K562 (cell line): ENCODE results near the gene SOX12. TPM values are rescaled to one million over a fixed set of nuclear protein-coding genes. Genes with fewer than 3 reads are reported as not detected.

Experiments used
- AFF4 ChIP-seq: sonication (generic); formaldehyde crosslinking; IDR thresholded peaks from 2 replicates; pipeline ENCODE4 v1.8.0; 2023; ENCODE audit warnings: mild to moderate bottlenecking, missing genetic modification reagents
- FOXK1 ChIP-seq: sonication (generic); formaldehyde crosslinking; IDR thresholded peaks from 2 replicates; pipeline ENCODE4 v1.8.0; 2022; ENCODE audit warnings: missing genetic modification reagents, mild to moderate bottlenecking, borderline replicate concordance
- HDGF ChIP-seq: fragments of 450-650 bp; IDR thresholded peaks from 2 replicates; pipeline ENCODE4 v1.6.1; 2016
- IFI16 ChIP-seq: fragments of 250-450 bp; sonication (Bioruptor Pico); IDR thresholded peaks from 2 replicates; pipeline ENCODE4 v2.1.2; 2022; ENCODE audit warnings: mild to moderate bottlenecking, inconsistent platforms
- KDM4B ChIP-seq, 2 experiments: fragments of 450-650 bp in 1 of 2; sonication (generic) in 1 of 2; IDR thresholded peaks; 2 replicates each; pipeline ENCODE4 v1.6.1; 2016 to 2017; ENCODE audit warnings: borderline replicate concordance in 2 of 2, antibody characterized with exemption in 1 of 2, low read depth in 1 of 2, mild to moderate bottlenecking in 1 of 2
- LCOR ChIP-seq: sonication (generic); formaldehyde crosslinking; IDR thresholded peaks from 2 replicates; pipeline ENCODE4 v1.8.0; 2022; ENCODE audit warnings: mild to moderate bottlenecking, missing genetic modification reagents
- NFATC3 ChIP-seq: fragments of 450-650 bp; IDR thresholded peaks from 2 replicates; pipeline ENCODE4 v1.6.1; 2017; ENCODE audit warnings: mild to moderate bottlenecking
- NFIC ChIP-seq: fragments of 450-650 bp; IDR thresholded peaks from 2 replicates; pipeline ENCODE4 v1.6.1; 2017; ENCODE audit warnings: mild to moderate bottlenecking, inconsistent platforms
- NR3C1 ChIP-seq: sonication (generic); formaldehyde crosslinking; IDR thresholded peaks from 2 replicates; pipeline ENCODE4 v1.8.1; 2022; ENCODE audit warnings: missing genetic modification reagents
- NRF1 ChIP-seq, 2 experiments: fragments of 450-650 bp; IDR thresholded peaks in 1 of 2; conservative IDR thresholded peaks in 1 of 2; 2 replicates each; pipeline ENCODE4 v1.6.1; 2014; ENCODE audit warnings: mild to moderate bottlenecking in 2 of 2
- RBFOX2 ChIP-seq: fragments of 200-400 bp; formaldehyde crosslinking; IDR thresholded peaks from 2 replicates; pipeline ENCODE4 v1.6.1; 2017; ENCODE audit warnings: low read depth, mild to moderate bottlenecking, low read length, moderate library complexity
- RFX5 ChIP-seq: IDR thresholded peaks from 2 replicates; pipeline ENCODE4 v1.6.1; 2011; ENCODE audit warnings: low read depth, mild to moderate bottlenecking, improper control_type of control experiment, low read length
- SMAD3 ChIP-seq: fragments of 450-650 bp; formaldehyde crosslinking; conservative IDR thresholded peaks from 2 replicates; pipeline ENCODE4 v1.4.0; 2020; ENCODE audit warnings: mild to moderate bottlenecking
- TFAP4 ChIP-seq: sonication (generic); formaldehyde crosslinking; IDR thresholded peaks from 2 replicates; pipeline ENCODE4 v1.8.0; 2022; ENCODE audit warnings: missing genetic modification reagents, mild to moderate bottlenecking, moderate library complexity, borderline replicate concordance
- ZNF133 ChIP-seq: fragments of 250-450 bp; sonication (Bioruptor Pico); IDR thresholded peaks from 2 replicates; pipeline ENCODE4 v1.4.0; 2020; ENCODE audit warnings: mild to moderate bottlenecking
- ZNF146 ChIP-seq: IDR thresholded peaks from one replicate; pipeline ENCODE4 v1.6.1; 2018; ENCODE audit warnings: missing compliant biosample characterization; ENCODE audit not compliant: unreplicated experiment
- polyA plus RNA-seq, 8 experiments: library from polyadenylated mRNA; depleted of rRNA in 4 of 8; stranded (reverse) in 5 of 8; unstranded in 3 of 8; fragments of >200 nt; fragmentation: Nextera tagmentation in 2 of 8; fragmentation: Illumina TruSeq in 1 of 8; extraction: Ambion mirVana in 2 of 8; extraction: Trizol in 1 of 8; gene quantifications; 2 replicates each; pipeline versions ENCODE4 v1.2.1 to v1.2.3, GENCODE V29; 2011 to 2014; ENCODE audit warnings: inconsistent platforms in 1 of 8, missing spikeins in 1 of 8
- total RNA-seq, 7 experiments: library from RNA; depleted of rRNA in 6 of 7; stranded (reverse); fragments of >200 nt in 6 of 7; fragmentation: Illumina TruSeq in 2 of 7; extraction: Trizol in 2 of 7; gene quantifications; 2 replicates each; pipeline versions ENCODE4 v1.2.1 to v1.2.3, GENCODE V29; 2011 to 2021; ENCODE audit warnings: low replicate concordance in 1 of 7
- TF ChIP-seq, protein P1 (sequence below): sonication (generic); formaldehyde crosslinking; IDR thresholded peaks from 2 replicates; pipeline ENCODE4 v1.8.1; 2023; ENCODE audit warnings: mild to moderate bottlenecking, missing genetic modification reagents
- TF ChIP-seq, protein P2 (sequence below), 2 experiments: fragments of 450-650 bp in 1 of 2; sonication (generic) in 1 of 2; formaldehyde crosslinking in 1 of 2; IDR thresholded peaks in 1 of 2; conservative IDR thresholded peaks in 1 of 2; 2 replicates each; pipeline versions ENCODE4 v1.6.1 to v1.8.1; 2016 to 2023; ENCODE audit warnings: mild to moderate bottlenecking in 2 of 2, moderate library complexity in 2 of 2, inconsistent platforms in 1 of 2, missing genetic modification reagents in 1 of 2

SOX12 gene
- total and polyA plus RNA-seq, 9 of the 15 experiments (the other 6 are each of a cell fraction or from before 2014, with no cell fraction given): 0.42 to 26.3 (median 2.6) TPM

DNA sequence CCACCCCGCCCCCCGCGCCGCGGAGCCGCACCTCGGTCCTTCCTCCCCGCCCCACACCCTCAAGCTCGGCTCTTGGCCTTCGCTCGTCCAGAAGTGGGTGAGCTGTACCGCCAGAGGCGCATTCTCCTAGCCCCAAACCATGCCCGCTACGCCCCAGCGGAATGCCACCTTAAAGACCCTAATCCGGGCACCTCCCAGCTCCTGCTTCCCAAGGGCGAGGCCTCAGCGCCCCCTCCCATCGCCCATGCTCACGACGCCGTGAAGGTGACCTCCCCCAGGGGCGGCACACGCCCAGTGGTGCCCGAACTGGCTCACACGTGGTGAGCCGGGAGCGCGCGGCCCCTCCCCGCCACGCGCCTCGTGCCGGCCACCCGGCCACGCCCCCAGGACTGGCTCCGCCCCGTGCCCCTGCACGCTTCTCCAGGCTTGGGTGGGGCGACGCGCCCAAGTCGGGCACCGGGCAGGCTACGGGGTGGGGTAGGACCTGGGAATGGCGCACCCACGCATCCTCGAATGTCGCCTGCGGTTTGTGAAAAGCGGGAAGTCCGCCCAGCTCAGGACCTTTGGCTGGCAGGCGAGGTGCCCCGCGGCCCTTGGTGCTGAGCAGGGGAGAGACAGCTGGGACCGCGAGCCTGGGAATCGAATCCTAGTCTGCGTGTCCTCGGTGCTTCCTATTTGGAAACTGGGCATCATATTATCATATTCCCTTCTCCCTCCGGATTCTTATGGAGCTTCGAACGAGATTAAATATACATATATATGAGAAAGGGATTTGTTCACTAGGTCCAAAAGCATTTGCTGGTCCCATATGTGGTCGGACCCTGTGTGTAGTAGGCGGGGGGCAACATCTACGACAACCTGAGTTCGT is 941 bp upstream of the SOX12 start (continued):
- TF ChIP-seq AFF4 (CRISPR knock-in tag) (peak; percentile 48; the same call in 1 of the 2 replicates), RBFOX2 (peak; percentile 81), RFX5 (peak; percentile 68; the same call in 1 of the 2 replicates), TFAP4 (CRISPR knock-in tag) (peak; percentile 80; the same call in 1 of the 2 replicates), NRF1 (conservative IDR thresholded peaks at IDR 0.05 in 1 of 2, IDR thresholded peaks at IDR 0.05 in 1 of 2) (peak; percentile 41 to 52; a peak in 3 of 4 replicates), IFI16 (CRISPR knock-in tag) (no peak), FOXK1 (CRISPR knock-in tag) (peak; percentile 12; the same call in 1 of the 2 replicates), HDGF (no peak), ZNF146 (CRISPR knock-in tag) (no peak), NR3C1 (CRISPR knock-in tag) (peak; percentile 97), NFIC (peak; percentile 48; the same call in 1 of the 2 replicates), KDM4B (IDR thresholded peaks at IDR 0.05; ENCODE audit: borderline replicate concordance in 2 of 2, low read depth in 1 of 2) (0 out of 4 replicates have a peak, but pooled peaks of 1 of the 2 experiments have one; percentile 18), NFATC3 (no peak), ZNF133 (CRISPR knock-in tag) (no peak), LCOR (CRISPR knock-in tag) (peak; percentile 65; the same call in 1 of the 2 replicates), SMAD3 (CRISPR knock-in tag) (no peak)
- TF ChIP-seq, protein P1, sequence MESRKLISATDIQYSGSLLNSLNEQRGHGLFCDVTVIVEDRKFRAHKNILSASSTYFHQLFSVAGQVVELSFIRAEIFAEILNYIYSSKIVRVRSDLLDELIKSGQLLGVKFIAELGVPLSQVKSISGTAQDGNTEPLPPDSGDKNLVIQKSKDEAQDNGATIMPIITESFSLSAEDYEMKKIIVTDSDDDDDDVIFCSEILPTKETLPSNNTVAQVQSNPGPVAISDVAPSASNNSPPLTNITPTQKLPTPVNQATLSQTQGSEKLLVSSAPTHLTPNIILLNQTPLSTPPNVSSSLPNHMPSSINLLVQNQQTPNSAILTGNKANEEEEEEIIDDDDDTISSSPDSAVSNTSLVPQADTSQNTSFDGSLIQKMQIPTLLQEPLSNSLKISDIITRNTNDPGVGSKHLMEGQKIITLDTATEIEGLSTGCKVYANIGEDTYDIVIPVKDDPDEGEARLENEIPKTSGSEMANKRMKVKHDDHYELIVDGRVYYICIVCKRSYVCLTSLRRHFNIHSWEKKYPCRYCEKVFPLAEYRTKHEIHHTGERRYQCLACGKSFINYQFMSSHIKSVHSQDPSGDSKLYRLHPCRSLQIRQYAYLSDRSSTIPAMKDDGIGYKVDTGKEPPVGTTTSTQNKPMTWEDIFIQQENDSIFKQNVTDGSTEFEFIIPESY (CRISPR knock-in tag): peak; percentile 79
- TF ChIP-seq, protein P2, sequence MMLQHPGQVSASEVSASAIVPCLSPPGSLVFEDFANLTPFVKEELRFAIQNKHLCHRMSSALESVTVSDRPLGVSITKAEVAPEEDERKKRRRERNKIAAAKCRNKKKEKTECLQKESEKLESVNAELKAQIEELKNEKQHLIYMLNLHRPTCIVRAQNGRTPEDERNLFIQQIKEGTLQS (IDR thresholded peaks at IDR 0.05): no peak
- TF ChIP-seq, protein P2 (CRISPR knock-in tag; conservative IDR thresholded peaks at IDR 0.05): no peak
